Esophagus squamous epithelium (tissue), 4 donors: Measurements from ENCODE around the gene HNF1B.

Experiments used
- CTCF ChIP-seq, 6 experiments: fragments of 450-650 bp in 4 of 6; fragments of 200-600 bp in 2 of 6; sonication (generic) in 2 of 6; IDR thresholded peaks; one replicate each; pipeline ENCODE4 v1.5.1; 2016 to 2019; ENCODE audit warnings: antibody characterized with exemption in 6 of 6, mild to moderate bottlenecking in 4 of 6, moderate library complexity in 4 of 6
- POLR2A ChIP-seq, 4 donors: fragments of 450-650 bp; IDR thresholded peaks; one replicate each; pipeline ENCODE4 v1.6.1; 2017; ENCODE audit warnings: antibody characterized with exemption in 4 of 4, mild to moderate bottlenecking in 4 of 4, moderate library complexity in 3 of 4

DNA sequence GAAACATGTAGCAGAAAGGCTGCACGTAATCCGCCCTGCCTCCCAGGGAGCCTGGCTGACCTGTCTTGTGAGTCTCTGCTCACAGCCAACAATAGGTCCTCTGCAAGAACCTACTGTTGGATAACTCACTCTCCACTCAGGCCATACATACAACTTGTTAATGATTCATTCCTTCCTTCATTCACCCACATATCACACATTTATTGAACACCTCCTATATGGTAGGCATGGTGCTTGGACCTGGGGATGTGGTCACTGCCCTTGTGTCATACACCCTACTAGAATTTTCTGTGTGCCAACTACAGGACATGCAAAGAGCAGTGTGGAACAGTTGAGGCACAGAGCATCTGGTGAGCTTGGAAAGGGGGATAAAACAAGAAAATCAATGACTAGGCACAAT is 28.1 kb upstream of the HNF1B start:
- no peak for TF ChIP-seq CTCF (IDR thresholded peaks at IDR 0.05)
- no peak for TF ChIP-seq POLR2A (IDR thresholded peaks at IDR 0.05)
